Central memory CD8-positive, alpha-beta T cell (primary cell): ENCODE results near the gene VPS37B.
A peak's percentile ranks its signal among the peaks of the same experiment; 100 is the strongest.

ENCODE experiments used
- ATAC-seq: fragments of 150-1000 bp; cut with Tn5 transposase; replicated peaks from 2 replicates; pipeline ENCODE4 v1.10.0; 2022; ENCODE audit warnings: mild to moderate bottlenecking, moderate FRiP score, moderate number of reproducible peaks; ENCODE audit not compliant: poor library complexity, severe bottlenecking; ENCODE audit errors: extremely low read depth
- DNase-seq, 2 donors: peaks; one replicate each; pipeline ENCODE4 v3.0.0; 2021; ENCODE audit warnings: low spot score in 2 of 2
- H3K27ac Mint-ChIP-seq: one replicate; pipeline ENCODE4 v1.8.0; 2022; ENCODE audit warnings: low read depth, mild to moderate bottlenecking, moderate library complexity, mixed read lengths
- H3K27me3 Mint-ChIP-seq: one replicate; pipeline ENCODE4 v1.8.0; 2022; ENCODE audit warnings: mixed read lengths
- H3K36me3 Mint-ChIP-seq: one replicate; pipeline ENCODE4 v1.8.0; 2022; ENCODE audit warnings: mild to moderate bottlenecking, moderate library complexity, mixed read lengths; ENCODE audit not compliant: insufficient read depth
- H3K4me1 Mint-ChIP-seq: one replicate; pipeline ENCODE4 v1.8.0; 2022; ENCODE audit warnings: mixed read lengths
- H3K4me3 Mint-ChIP-seq: one replicate; pipeline ENCODE4 v1.8.0; 2022; ENCODE audit warnings: mild to moderate bottlenecking, moderate library complexity, mixed read lengths
- H3K9me3 Mint-ChIP-seq: one replicate; pipeline ENCODE4 v1.8.0; 2022; ENCODE audit warnings: mixed read lengths

The VPS37B gene

GRCh38 chr12:122865268-122866231, 30.4 kb downstream of the VPS37B start:
- DNase-seq, result no peak
- Mint-ChIP-seq H3K27me3 (no peaks in the 10 kb centered on the region), H3K4me3 (no peak overlapping the region), H3K27ac (peak overlapping the region; percentile 46), H3K4me1 (peaks cover 11% of the 10 kb centered on the region), H3K9me3 (no peaks in the 10 kb centered on the region), H3K36me3 (peaks cover 57% of the 10 kb centered on the region)
- ATAC-seq, result no peak

GRCh38 chr12:122864894-122865253, 31.1 kb downstream of the VPS37B start:
- Mint-ChIP-seq H3K36me3 (peaks cover 55% of the 10 kb centered on the region), H3K4me1 (peaks cover 11% of the 10 kb centered on the region), H3K4me3 (no peak overlapping the region), H3K9me3 (no peaks in the 10 kb centered on the region), H3K27me3 (no peaks in the 10 kb centered on the region), H3K27ac (peak overlapping the region; percentile 46)
- no peak for DNase-seq
- ATAC-seq, result no peak

DNA sequence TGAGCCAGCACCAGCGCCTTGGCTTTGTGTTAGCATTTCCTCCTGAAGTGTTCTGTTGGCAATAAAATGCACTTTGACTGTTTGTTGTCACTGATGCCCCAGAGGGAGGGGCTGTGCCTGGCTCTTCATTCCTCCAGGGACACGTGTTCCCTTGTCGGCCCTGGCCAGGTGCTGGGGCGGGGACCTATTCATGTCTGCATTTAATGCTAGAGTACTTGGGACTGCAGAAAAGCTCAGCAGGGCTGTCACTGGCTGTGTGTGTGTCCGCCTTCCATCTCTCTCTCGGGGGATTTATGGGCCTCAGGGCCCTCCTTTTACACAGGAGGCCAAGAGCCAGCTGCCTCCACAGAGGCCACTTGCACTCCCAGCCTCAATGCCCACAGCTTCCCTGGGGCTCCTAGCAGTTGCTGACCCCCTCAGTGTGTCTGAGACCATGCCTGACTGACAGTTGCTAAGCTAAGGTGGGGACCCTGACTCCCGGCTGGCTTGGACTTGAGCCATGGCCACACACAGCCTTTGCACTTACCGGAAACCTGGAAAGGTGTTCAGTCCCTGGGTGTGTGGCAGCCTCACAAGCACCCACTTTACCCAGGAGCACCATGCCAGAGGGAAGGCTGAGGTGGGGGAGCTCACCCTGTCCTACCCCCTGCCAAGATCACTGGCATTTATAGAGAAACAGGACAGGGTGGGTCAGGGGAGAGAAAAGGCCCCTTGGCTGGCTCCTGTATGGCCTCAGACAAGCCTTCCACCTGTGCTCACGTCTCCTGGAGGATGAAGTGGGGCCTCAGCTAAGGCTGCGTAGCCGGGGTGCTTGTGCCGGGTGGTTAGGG, 32.8 kb downstream of the VPS37B start:
- Mint-ChIP-seq H3K9me3 (no peaks in the 10 kb centered on the region), H3K27me3 (no peaks in the 10 kb centered on the region), H3K27ac (peak overlapping the region; percentile 76), H3K4me1 (peaks cover 3% of the 10 kb centered on the region), H3K36me3 (peaks cover 40% of the 10 kb centered on the region), H3K4me3 (no peak overlapping the region)
- no peak for ATAC-seq
- no peak for DNase-seq

- peaks cover 3% of the 10 kb centered on the region for H3K4me1 Mint-ChIP-seq
- DNase-seq, result no peak
- H3K27ac Mint-ChIP-seq, result no peak overlapping the region
- no peaks in the 10 kb centered on the region for H3K9me3 Mint-ChIP-seq
- H3K36me3 Mint-ChIP-seq, result peaks cover 41% of the 10 kb centered on the region
- no peak for ATAC-seq
- H3K4me3 Mint-ChIP-seq, result no peak overlapping the region
- H3K27me3 Mint-ChIP-seq, result no peaks in the 10 kb centered on the region
These were observed 33.8 kb downstream of the VPS37B start for GRCh38 chr12:122862110-122862634.

DNA sequence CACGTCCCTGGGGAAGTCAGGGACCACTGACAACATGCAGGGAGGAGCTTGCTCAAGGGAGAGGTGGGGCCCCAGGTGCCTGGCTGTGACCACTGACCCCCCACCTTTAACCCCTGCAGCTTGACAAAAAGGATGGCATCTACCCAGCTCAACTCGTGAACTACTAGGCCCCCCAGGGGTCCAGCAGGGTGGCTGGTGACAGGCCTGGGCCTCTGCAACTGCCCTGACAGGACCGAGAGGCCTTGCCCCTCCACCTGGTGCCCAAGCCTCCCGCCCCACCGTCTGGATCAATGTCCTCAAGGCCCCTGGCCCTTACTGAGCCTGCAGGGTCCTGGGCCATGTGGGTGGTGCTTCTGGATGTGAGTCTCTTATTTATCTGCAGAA, 34.3 kb downstream of the VPS37B start:
- no peaks in the 10 kb centered on the region for H3K9me3 Mint-ChIP-seq
- H3K27me3 Mint-ChIP-seq, result no peaks in the 10 kb centered on the region
- DNase-seq (no peak), ATAC-seq (no peak)
- H3K36me3 Mint-ChIP-seq, result peaks cover 36% of the 10 kb centered on the region
- no peak overlapping the region for H3K27ac Mint-ChIP-seq
- H3K4me1 Mint-ChIP-seq, result peaks cover 3% of the 10 kb centered on the region
- no peak overlapping the region for H3K4me3 Mint-ChIP-seq

- H3K4me1 Mint-ChIP-seq, result peaks cover 3% of the 10 kb centered on the region
- no peaks in the 10 kb centered on the region for H3K27me3 Mint-ChIP-seq
- H3K4me3 Mint-ChIP-seq, result no peak overlapping the region
- ATAC-seq (no peak), DNase-seq (no peak)
- H3K9me3 Mint-ChIP-seq, result no peaks in the 10 kb centered on the region
- peaks cover 32% of the 10 kb centered on the region for H3K36me3 Mint-ChIP-seq
- H3K27ac Mint-ChIP-seq, result no peak overlapping the region
These were observed 34.9 kb downstream of the VPS37B start for GRCh38 chr12:122860854-122861586.

GRCh38 chr12:122860040-122860853, 35.7 kb downstream of the VPS37B start:
- DNase-seq, result peak; percentile 64 to 81
- ATAC-seq, result peak; percentile 71
- Mint-ChIP-seq H3K9me3 (no peaks in the 10 kb centered on the region), H3K4me1 (peaks cover 3% of the 10 kb centered on the region), H3K36me3 (peaks cover 29% of the 10 kb centered on the region), H3K27ac (no peak overlapping the region), H3K4me3 (no peak overlapping the region), H3K27me3 (no peaks in the 10 kb centered on the region)

GRCh38 chr12:122859303-122860039, 36.5 kb downstream of the VPS37B start:
- H3K4me3 Mint-ChIP-seq, result no peak overlapping the region
- H3K4me1 Mint-ChIP-seq, result peaks cover 3% of the 10 kb centered on the region
- no peak overlapping the region for H3K27ac Mint-ChIP-seq
- no peaks in the 10 kb centered on the region for H3K9me3 Mint-ChIP-seq
- DNase-seq (no peak), ATAC-seq (peak; percentile 10)
- no peaks in the 10 kb centered on the region for H3K27me3 Mint-ChIP-seq
- peaks cover 22% of the 10 kb centered on the region for H3K36me3 Mint-ChIP-seq

DNA sequence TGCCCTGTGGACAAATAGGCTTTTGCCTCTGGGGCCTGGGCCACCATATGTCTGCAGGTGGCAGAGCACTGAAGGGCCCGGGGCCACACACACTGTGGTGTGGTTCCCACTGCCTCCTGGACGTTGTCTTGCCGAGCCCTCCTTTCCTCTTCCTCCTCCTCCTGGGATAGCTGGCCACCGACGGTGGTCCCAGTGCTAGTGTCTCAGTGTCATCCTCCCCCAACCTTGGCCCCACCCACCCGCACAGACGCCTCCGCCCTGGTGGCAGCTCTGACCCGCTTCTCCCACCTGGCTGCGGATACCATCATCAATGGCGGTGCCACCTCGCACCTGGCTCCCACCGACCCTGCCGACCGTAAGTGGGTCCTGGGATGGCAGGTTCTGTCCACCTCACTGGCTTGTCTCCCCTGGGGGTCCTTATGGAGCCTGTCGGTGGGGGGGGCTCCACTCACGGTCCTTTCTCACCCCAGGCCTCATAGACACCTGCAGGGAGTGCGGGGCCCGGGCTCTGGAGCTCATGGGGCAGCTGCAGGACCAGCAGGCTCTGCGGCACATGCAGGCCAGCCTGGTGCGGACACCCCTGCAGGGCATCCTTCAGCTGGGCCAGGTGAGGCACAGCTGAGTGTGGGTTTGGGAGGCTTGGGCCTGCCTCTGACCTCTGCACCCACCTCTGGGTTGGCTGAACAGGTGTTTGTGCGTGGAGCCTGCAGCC, 37.2 kb downstream of the VPS37B start:
- no peaks in the 10 kb centered on the region for H3K27me3 Mint-ChIP-seq
- H3K9me3 Mint-ChIP-seq, result no peaks in the 10 kb centered on the region
- H3K4me3 Mint-ChIP-seq, result no peak overlapping the region

DNA sequence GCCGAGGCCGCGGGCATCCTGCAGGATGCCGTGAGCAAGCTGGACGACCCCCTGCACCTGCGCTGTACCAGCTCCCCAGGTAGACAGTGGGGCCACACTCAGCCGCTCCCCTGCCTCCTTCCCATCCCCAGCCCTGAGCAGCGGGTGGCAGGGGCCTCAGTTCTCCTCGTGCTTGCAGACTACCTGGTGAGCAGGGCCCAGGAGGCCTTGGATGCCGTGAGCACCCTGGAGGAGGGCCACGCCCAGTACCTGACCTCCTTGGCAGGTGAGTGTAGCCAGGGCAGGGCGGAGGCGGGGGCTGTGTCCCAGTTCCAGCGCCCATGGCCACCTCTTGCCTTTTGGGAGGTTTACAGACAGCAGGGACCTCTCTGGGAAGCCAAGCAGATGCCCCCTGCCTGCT, 37.8 kb downstream of the VPS37B start:
- ATAC-seq, result no peak
- Mint-ChIP-seq H3K9me3 (no peaks in the 10 kb centered on the region), H3K4me1 (peaks cover 2% of the 10 kb centered on the region), H3K36me3 (peaks cover 15% of the 10 kb centered on the region), H3K27me3 (no peaks in the 10 kb centered on the region), H3K4me3 (no peak overlapping the region), H3K27ac (no peak overlapping the region)
- DNase-seq, result no peak

More for the DNA sequence above, 37.2 kb downstream of the VPS37B start:
- peaks cover 18% of the 10 kb centered on the region for H3K36me3 Mint-ChIP-seq
- ATAC-seq, result no peak
- H3K4me1 Mint-ChIP-seq, result peaks cover 3% of the 10 kb centered on the region
- no peak for DNase-seq
- H3K27ac Mint-ChIP-seq, result no peak overlapping the region
